Progenitor cell of endocrine pancreas (in vitro differentiated cells): Measurements from ENCODE around the gene ECM2. TPM values are rescaled to one million over a fixed set of nuclear protein-coding genes. Genes with fewer than 3 reads are reported as not detected.

Source experiments
- DNase-seq: peaks from one replicate; pipeline ENCODE4 v3.0.0; 2021; ENCODE audit warnings: low spot score; ENCODE audit not compliant: unreplicated experiment
- H3K27ac Mint-ChIP-seq: 2 replicates; pipeline ENCODE4 v1.8.0; 2021; ENCODE audit warnings: mild to moderate bottlenecking, moderate library complexity, mixed read lengths
- H3K27me3 Mint-ChIP-seq: 2 replicates; pipeline ENCODE4 v1.8.0; 2021; ENCODE audit warnings: mixed read lengths
- H3K36me3 Mint-ChIP-seq: 2 replicates; pipeline ENCODE4 v1.8.0; 2022; ENCODE audit warnings: mixed read lengths; ENCODE audit not compliant: insufficient read depth
- H3K4me1 Mint-ChIP-seq: 2 replicates; pipeline ENCODE4 v1.8.0; 2021; ENCODE audit warnings: low read depth, mixed read lengths
- H3K4me3 Mint-ChIP-seq: 2 replicates; pipeline ENCODE4 v1.8.0; 2021; ENCODE audit warnings: low read depth, mild to moderate bottlenecking, moderate library complexity, mixed read lengths
- H3K9me3 Mint-ChIP-seq: 2 replicates; pipeline ENCODE4 v1.8.0; 2021; ENCODE audit warnings: low read depth, mixed read lengths
- CTCF ChIP-seq: fragments of 200-600 bp; sonication (generic); IDR thresholded peaks from one replicate; pipeline ENCODE4 v1.5.0; 2021; ENCODE audit warnings: antibody characterized with exemption, mild to moderate bottlenecking; ENCODE audit not compliant: unreplicated experiment
- total RNA-seq: library from RNA; stranded (reverse); gene quantifications from 2 replicates; pipeline ENCODE4 v1.2.1, GENCODE V29; 2021

The ECM2 gene
- total RNA-seq, 1 donor from 2014 or later: 0.77 TPM

DNA sequence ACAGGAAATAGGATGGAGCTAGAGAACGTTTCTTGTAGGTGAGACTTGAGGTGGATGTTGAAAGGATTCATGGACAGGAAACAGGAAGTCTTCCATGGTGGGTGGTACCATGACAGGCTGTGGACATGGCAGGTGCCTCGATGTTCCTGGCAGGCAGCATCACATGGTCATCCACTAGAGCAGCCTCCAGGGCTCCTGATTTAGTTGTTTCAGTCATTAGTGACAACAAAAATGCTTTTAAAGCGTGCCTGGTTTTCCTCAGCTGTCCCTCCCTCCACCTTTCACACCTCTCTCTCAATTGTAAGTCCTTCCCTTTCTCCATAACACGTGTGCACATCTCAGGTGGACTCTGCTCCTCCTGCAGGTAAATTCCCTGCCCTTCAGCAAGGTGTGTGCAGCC, 28.3 kb downstream of the ECM2 start:
- TF ChIP-seq CTCF: no peak
- Mint-ChIP-seq H3K27ac (no peak overlapping the region), H3K27me3 (no peaks in the 10 kb centered on the region), H3K4me1 (peaks cover 3% of the 10 kb centered on the region), H3K36me3 (no peaks in the 10 kb centered on the region), H3K4me3 (no peak overlapping the region), H3K9me3 (no peaks in the 10 kb centered on the region)
- no peak for DNase-seq

DNA sequence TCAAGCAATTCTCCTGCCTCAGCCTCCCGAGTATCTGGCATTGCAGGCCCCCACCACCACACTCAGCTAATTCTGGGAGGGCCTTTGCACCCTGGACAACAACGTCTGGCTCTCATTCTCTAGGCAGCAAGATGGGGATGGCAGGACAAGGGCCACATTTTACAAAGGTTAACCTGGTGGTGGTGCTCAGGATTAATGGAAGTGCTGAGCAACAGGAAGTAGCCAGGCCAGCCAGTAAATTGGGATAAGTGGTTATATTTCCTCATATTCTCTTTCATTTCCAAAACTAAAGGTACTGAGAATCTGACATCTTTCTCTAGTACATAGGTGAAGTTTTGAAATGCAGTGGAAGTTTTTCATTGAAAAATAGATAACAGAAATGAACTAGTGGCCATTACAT, 28.8 kb downstream of the ECM2 start:
- H3K9me3 Mint-ChIP-seq: no peaks in the 10 kb centered on the region
- TF ChIP-seq CTCF: no peak
- peaks cover 3% of the 10 kb centered on the region for H3K4me1 Mint-ChIP-seq
- no peak overlapping the region for H3K27ac Mint-ChIP-seq
- H3K27me3 Mint-ChIP-seq: no peaks in the 10 kb centered on the region
- no peak overlapping the region for H3K4me3 Mint-ChIP-seq
- no peaks in the 10 kb centered on the region for H3K36me3 Mint-ChIP-seq
- no peak for DNase-seq

- Mint-ChIP-seq H3K9me3 (no peaks in the 10 kb centered on the region), H3K36me3 (no peaks in the 10 kb centered on the region), H3K4me1 (peaks cover 3% of the 10 kb centered on the region), H3K27ac (no peak overlapping the region), H3K27me3 (no peaks in the 10 kb centered on the region), H3K4me3 (no peak overlapping the region)
- no peak for DNase-seq
- TF ChIP-seq CTCF: no peak
These were observed 29.5 kb downstream of the ECM2 start for GRCh38 chr9:92506184-92506857.

GRCh38 chr9:92504881-92505280, 30.9 kb downstream of the ECM2 start:
- Mint-ChIP-seq H3K9me3 (no peaks in the 10 kb centered on the region), H3K4me1 (no peaks in the 10 kb centered on the region), H3K27ac (no peak overlapping the region), H3K27me3 (no peaks in the 10 kb centered on the region), H3K4me3 (no peak overlapping the region), H3K36me3 (no peaks in the 10 kb centered on the region)
- no peak for DNase-seq
- TF ChIP-seq CTCF: no peak

GRCh38 chr9:92503156-92503555, 32.6 kb downstream of the ECM2 start:
- Mint-ChIP-seq H3K4me1 (no peaks in the 10 kb centered on the region), H3K9me3 (no peaks in the 10 kb centered on the region), H3K27ac (no peak overlapping the region), H3K4me3 (no peak overlapping the region), H3K36me3 (no peaks in the 10 kb centered on the region), H3K27me3 (no peaks in the 10 kb centered on the region)
- DNase-seq: no peak
- no peak for TF ChIP-seq CTCF
